ENCODE results near the gene C11orf16.
A peak's percentile ranks its signal among the peaks of the same experiment; 100 is the strongest.

C11orf16 gene

GRCh38 chr11:8964324-8965320 lies 31.9 kb upstream of the C11orf16 start, which contains the start of gene TMEM9B (continued):
- peak; percentile 87; the same call in 1 of the 2 replicates for TF ChIP-seq ELK4 (IDR thresholded peaks at IDR 0.05; ENCODE audit: borderline replicate concordance, low read depth, low read length)
- peak; percentile 85; the same call in 1 of the 2 replicates for TF ChIP-seq ZXDB (tag by site-specific recombination; IDR thresholded peaks at IDR 0.05)
- TF ChIP-seq ZNF843 (tag by site-specific recombination; IDR thresholded peaks at IDR 0.05), result peak; percentile 32; the same call in 1 of the 2 replicates
- TF ChIP-seq SCRT2 (tag by site-specific recombination; IDR thresholded peaks at IDR 0.05), result no peak
- peak; percentile 56; the same call in 1 of the 2 replicates for TF ChIP-seq ZIC2 (tag by site-specific recombination; IDR thresholded peaks at IDR 0.05)
- TF ChIP-seq ZBTB20 (tag by site-specific recombination; IDR thresholded peaks at IDR 0.05), result peak; percentile 83
- peak; percentile 80 for TF ChIP-seq ZNF2 (tag by site-specific recombination; IDR thresholded peaks at IDR 0.05)
- TF ChIP-seq ZNF660 (tag by site-specific recombination; IDR thresholded peaks at IDR 0.05), result peak; percentile 36; the same call in 1 of the 2 replicates
- TF ChIP-seq ZNF549 (tag by site-specific recombination; IDR thresholded peaks at IDR 0.05), result no peak
- TF ChIP-seq ZNF132 (tag by site-specific recombination; IDR thresholded peaks at IDR 0.05; ENCODE audit: borderline replicate concordance), result no peak
- no peak for TF ChIP-seq ZNF548 (tag by site-specific recombination; IDR thresholded peaks at IDR 0.05)
- TF ChIP-seq ZSCAN23 (tag by site-specific recombination; IDR thresholded peaks at IDR 0.05), result no peak
- no peak for TF ChIP-seq ZNF785 (tag by site-specific recombination; IDR thresholded peaks at IDR 0.05)
- TF ChIP-seq CTCF (tag by site-specific recombination; IDR thresholded peaks at IDR 0.05), result no peak
- peak; percentile 83 for TF ChIP-seq GLIS2 (tag by site-specific recombination; IDR thresholded peaks at IDR 0.05)
- TF ChIP-seq ZBTB26 (tag by site-specific recombination; optimal IDR thresholded peaks at IDR 0.05), result peak; percentile 69
- peak; percentile 80 for TF ChIP-seq KLF9 (tag by site-specific recombination; IDR thresholded peaks at IDR 0.05; ENCODE audit: low read depth)
- TF ChIP-seq IKZF3 (tag by site-specific recombination; IDR thresholded peaks at IDR 0.05), result no peak
- TF ChIP-seq ZNF791 (tag by site-specific recombination; IDR thresholded peaks at IDR 0.05), result no peak
- TF ChIP-seq KLF8 (tag by site-specific recombination; IDR thresholded peaks at IDR 0.05), result peak; percentile 85
- TF ChIP-seq KLF17 (tag by site-specific recombination; IDR thresholded peaks at IDR 0.05), result no peak
- TF ChIP-seq ZBTB17 (tag by site-specific recombination; IDR thresholded peaks at IDR 0.05), result peak; percentile 82
- TF ChIP-seq ZSCAN30 (tag by site-specific recombination; IDR thresholded peaks at IDR 0.05), result peak; percentile 49; the same call in 1 of the 2 replicates
- no peak for TF ChIP-seq ZSCAN16 (tag by site-specific recombination; IDR thresholded peaks at IDR 0.05)
- TF ChIP-seq ZNF571 (tag by site-specific recombination; IDR thresholded peaks at IDR 0.05), result no peak
- TF ChIP-seq GLIS1 (tag by site-specific recombination; IDR thresholded peaks at IDR 0.05), result peak; percentile 41
- no peak for TF ChIP-seq ZNF37A (tag by site-specific recombination; IDR thresholded peaks at IDR 0.05)
- TF ChIP-seq ZNF416 (tag by site-specific recombination; IDR thresholded peaks at IDR 0.05), result no peak
- TF ChIP-seq HIC1 (tag by site-specific recombination; IDR thresholded peaks at IDR 0.05), result peak; percentile 78
- TF ChIP-seq ZNF645 (tag by site-specific recombination; IDR thresholded peaks at IDR 0.05), result no peak
- TF ChIP-seq ZNF48 (tag by site-specific recombination; IDR thresholded peaks at IDR 0.05), result no peak
- no peak for TF ChIP-seq ZNF610 (tag by site-specific recombination; IDR thresholded peaks at IDR 0.05; ENCODE audit: borderline replicate concordance)

Data from HEK293 (cell line).